ENCODE data around the gene ORAI3. TPM values are rescaled to one million over a fixed set of nuclear protein-coding genes. Genes with fewer than 3 reads are reported as not detected.

ORAI3 gene
- total RNA-seq, 1 experiment from 2014 or later = 9.0 TPM

DNA sequence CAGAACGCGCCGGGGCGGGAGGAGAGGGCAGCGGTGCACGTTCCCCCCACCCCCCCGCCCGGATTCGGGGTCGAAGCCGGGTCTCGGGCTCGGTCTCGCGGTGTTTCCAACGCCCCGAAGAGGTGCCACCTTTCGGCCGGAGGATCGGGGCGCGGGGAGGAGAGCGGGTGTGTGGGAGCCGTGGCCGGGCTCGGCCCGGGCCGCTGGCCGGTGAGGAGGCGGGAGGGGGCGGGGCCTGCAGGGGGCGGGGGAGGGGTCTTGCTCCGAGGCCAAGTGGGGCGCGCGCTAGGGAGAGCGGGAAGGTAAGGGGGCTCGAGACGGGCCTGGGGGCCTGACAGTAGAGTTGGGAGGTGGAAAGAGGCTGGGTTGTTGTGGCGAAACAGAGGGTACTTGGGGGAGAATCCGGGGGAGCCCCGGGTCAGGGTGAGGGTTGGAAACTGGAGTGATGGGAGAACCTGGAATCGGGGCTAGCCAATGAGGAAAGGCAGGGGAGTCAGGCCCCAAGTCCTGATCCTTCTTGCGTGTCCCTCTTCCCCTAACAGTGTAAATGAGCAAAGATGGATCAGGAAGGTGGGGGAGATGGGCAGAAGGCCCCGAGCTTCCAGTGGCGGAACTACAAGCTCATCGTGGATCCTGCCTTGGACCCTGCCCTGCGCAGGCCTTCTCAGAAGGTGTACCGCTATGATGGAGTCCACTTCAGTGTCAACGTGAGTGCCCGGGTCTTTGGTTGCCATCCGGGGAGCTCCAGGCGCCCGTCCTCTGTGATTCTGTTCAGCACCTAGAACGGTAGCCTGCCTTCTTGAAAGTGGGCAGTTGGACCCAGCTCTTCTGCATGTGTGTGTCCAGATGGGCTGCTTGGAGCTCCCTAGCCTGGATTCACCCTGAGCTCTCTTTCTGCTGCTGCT lies 9.6 kb downstream of the ORAI3 start:
- Histone ChIP-seq H3K9me2 (ENCODE audit: insufficient read depth) (no peaks in the 10 kb centered on the region), H3K4me3 (replicated peaks in 1 of 2; ENCODE audit: low read depth in 1 of 2, low read length in 2 of 2) (peak overlapping the region; percentile 74 to 88), H3K27me3 (ENCODE audit: insufficient read depth, low read length) (no peaks in the 10 kb centered on the region), H3K9ac (ENCODE audit: low read length) (peak overlapping the region; percentile 88), H3K4me2 (ENCODE audit: low read length) (peak overlapping the region; percentile 90), H3K4me1 (ENCODE audit: control insufficient read depth in 1 of 2, insufficient read depth in 2 of 2, low read length in 2 of 2) (peaks cover 21 to 28% of the 10 kb centered on the region in 2 experiments), H3K27ac (ENCODE audit: low read depth, low read length) (peak overlapping the region; percentile 100), H4K20me1 (ENCODE audit: insufficient read depth) (no peaks in the 10 kb centered on the region), H3K36me3 (ENCODE audit: control insufficient read depth in 1 of 2, insufficient read depth in 2 of 2, low read length in 2 of 2) (peaks cover 39 to 43% of the 10 kb centered on the region in 2 experiments), H3K79me2 (ENCODE audit: insufficient read depth, low read length) (peaks cover 28% of the 10 kb centered on the region), H2AFZ (ENCODE audit: low read depth, low read length, poor library complexity, severe bottlenecking) (no peak overlapping the region), H3K9me3 (ENCODE audit: control insufficient read depth in 1 of 2, insufficient read depth in 1 of 2, low read depth in 1 of 2, low read length in 2 of 2) (no peaks in the 10 kb centered on the region)
- ChIA-PET RAD21 (ENCODE audit: low non-redundant PET in 1 of 2, low total read pairs in 2 of 2, uncharacterized antibody in 2 of 2, unreplicated experiment in 2 of 2) (no interaction called here), CTCF (no interaction called here), POLR2A (no interaction called here)
- TF ChIP-seq ZFX (IDR thresholded peaks at IDR 0.05) (no peak), EGR1 (IDR thresholded peaks at IDR 0.05; ENCODE audit: low read depth) (no peak)
- DNase-seq (ENCODE audit: low read depth, low spot score) = peak; percentile 35
- no TSS peak for BruUV-seq (replicated peaks)
- ATAC-seq = peak; percentile 57
- intact Hi-C loops (cut with micrococcal nuclease) = loop anchor here (10.0 kb wide), 2 partner anchors 136 to 486 kb away; partner anchors contain the start of genes VKORC1 and ZNF843

DNA sequence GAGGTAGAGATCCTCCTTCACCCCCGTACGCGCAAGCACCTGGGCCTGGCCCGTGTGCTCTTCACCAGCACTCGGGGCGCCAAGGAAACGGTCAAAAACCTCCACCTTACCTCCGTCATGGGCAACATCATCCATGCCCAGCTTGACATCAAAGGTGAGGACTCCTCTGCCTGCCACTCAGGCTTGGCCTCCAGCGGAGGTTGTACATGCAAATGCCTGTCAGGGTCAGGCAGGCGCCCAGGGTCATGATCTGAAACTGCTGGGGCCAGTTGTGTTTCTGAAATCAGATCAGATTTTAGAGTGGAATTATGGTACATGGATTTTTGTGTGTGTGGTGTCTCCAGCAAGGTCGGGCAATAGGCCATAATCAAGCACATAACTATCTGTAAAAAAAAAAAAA lies 12.5 kb downstream of the ORAI3 start:
- no peak overlapping the region for H3K4me3 ChIP-seq (replicated peaks in 1 of 2; ENCODE audit: low read depth in 1 of 2, low read length in 2 of 2)
- no peaks in the 10 kb centered on the region for H3K9me3 ChIP-seq (ENCODE audit: control insufficient read depth in 1 of 2, insufficient read depth in 1 of 2, low read depth in 1 of 2, low read length in 2 of 2)
- no peak overlapping the region for H3K4me2 ChIP-seq (ENCODE audit: low read length)
- ATAC-seq = no peak
- H2AFZ ChIP-seq (ENCODE audit: low read depth, low read length, poor library complexity, severe bottlenecking) = no peak overlapping the region
- H3K27ac ChIP-seq (ENCODE audit: low read depth, low read length) = no peak overlapping the region
- TF ChIP-seq POLR2AphosphoS5 (IDR thresholded peaks at IDR 0.05; ENCODE audit: low read depth, low read length) = no peak
- TF ChIP-seq, protein P1, sequence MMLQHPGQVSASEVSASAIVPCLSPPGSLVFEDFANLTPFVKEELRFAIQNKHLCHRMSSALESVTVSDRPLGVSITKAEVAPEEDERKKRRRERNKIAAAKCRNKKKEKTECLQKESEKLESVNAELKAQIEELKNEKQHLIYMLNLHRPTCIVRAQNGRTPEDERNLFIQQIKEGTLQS (IDR thresholded peaks at IDR 0.05) = no peak
- no peak for TF ChIP-seq TCF7L2 (IDR thresholded peaks at IDR 0.05; ENCODE audit: borderline replicate concordance, extremely low read depth, insufficient read depth, insufficient read length)
- TF ChIP-seq, protein P2, sequence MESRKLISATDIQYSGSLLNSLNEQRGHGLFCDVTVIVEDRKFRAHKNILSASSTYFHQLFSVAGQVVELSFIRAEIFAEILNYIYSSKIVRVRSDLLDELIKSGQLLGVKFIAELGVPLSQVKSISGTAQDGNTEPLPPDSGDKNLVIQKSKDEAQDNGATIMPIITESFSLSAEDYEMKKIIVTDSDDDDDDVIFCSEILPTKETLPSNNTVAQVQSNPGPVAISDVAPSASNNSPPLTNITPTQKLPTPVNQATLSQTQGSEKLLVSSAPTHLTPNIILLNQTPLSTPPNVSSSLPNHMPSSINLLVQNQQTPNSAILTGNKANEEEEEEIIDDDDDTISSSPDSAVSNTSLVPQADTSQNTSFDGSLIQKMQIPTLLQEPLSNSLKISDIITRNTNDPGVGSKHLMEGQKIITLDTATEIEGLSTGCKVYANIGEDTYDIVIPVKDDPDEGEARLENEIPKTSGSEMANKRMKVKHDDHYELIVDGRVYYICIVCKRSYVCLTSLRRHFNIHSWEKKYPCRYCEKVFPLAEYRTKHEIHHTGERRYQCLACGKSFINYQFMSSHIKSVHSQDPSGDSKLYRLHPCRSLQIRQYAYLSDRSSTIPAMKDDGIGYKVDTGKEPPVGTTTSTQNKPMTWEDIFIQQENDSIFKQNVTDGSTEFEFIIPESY (IDR thresholded peaks at IDR 0.05; ENCODE audit: extremely low read depth, insufficient replicate concordance, low read length) = no peak
- no peak for TF ChIP-seq POLR2A (IDR thresholded peaks at IDR 0.05; ENCODE audit: borderline replicate concordance, extremely low read depth, insufficient read depth, insufficient read length)
- TF ChIP-seq, protein P3, sequence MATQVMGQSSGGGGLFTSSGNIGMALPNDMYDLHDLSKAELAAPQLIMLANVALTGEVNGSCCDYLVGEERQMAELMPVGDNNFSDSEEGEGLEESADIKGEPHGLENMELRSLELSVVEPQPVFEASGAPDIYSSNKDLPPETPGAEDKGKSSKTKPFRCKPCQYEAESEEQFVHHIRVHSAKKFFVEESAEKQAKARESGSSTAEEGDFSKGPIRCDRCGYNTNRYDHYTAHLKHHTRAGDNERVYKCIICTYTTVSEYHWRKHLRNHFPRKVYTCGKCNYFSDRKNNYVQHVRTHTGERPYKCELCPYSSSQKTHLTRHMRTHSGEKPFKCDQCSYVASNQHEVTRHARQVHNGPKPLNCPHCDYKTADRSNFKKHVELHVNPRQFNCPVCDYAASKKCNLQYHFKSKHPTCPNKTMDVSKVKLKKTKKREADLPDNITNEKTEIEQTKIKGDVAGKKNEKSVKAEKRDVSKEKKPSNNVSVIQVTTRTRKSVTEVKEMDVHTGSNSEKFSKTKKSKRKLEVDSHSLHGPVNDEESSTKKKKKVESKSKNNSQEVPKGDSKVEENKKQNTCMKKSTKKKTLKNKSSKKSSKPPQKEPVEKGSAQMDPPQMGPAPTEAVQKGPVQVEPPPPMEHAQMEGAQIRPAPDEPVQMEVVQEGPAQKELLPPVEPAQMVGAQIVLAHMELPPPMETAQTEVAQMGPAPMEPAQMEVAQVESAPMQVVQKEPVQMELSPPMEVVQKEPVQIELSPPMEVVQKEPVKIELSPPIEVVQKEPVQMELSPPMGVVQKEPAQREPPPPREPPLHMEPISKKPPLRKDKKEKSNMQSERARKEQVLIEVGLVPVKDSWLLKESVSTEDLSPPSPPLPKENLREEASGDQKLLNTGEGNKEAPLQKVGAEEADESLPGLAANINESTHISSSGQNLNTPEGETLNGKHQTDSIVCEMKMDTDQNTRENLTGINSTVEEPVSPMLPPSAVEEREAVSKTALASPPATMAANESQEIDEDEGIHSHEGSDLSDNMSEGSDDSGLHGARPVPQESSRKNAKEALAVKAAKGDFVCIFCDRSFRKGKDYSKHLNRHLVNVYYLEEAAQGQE (IDR thresholded peaks at IDR 0.05; ENCODE audit: low read depth) = no peak
- TF ChIP-seq EZH2phosphoT487 (IDR thresholded peaks at IDR 0.05; ENCODE audit: borderline replicate concordance) = no peak
- no peak for TF ChIP-seq SIN3A (IDR thresholded peaks at IDR 0.05; ENCODE audit: low read depth)
- TF ChIP-seq, protein P4, sequence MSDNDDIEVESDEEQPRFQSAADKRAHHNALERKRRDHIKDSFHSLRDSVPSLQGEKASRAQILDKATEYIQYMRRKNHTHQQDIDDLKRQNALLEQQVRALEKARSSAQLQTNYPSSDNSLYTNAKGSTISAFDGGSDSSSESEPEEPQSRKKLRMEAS (IDR thresholded peaks at IDR 0.05) = no peak
- no peak for TF ChIP-seq EZH2 (IDR thresholded peaks at IDR 0.05)
- no peak for TF ChIP-seq CEBPB (IDR thresholded peaks at IDR 0.05; ENCODE audit: low read depth)
- TF ChIP-seq SP1 (IDR thresholded peaks at IDR 0.05; ENCODE audit: low read depth) = no peak
- no peak for TF ChIP-seq EGR1 (IDR thresholded peaks at IDR 0.05; ENCODE audit: low read depth)
- intact Hi-C loops (cut with micrococcal nuclease) = no loop called here
- DNase-seq (ENCODE audit: low read depth, low spot score) = no peak
- H3K9ac ChIP-seq (ENCODE audit: low read length) = no peak overlapping the region
- ChIA-PET CTCF (no interaction called here), POLR2A (no interaction called here), RAD21 (ENCODE audit: low non-redundant PET in 1 of 2, low total read pairs in 2 of 2, uncharacterized antibody in 2 of 2, unreplicated experiment in 2 of 2) (no interaction called here)
- no peaks in the 10 kb centered on the region for H3K9me2 ChIP-seq (ENCODE audit: insufficient read depth)
- H4K20me1 ChIP-seq (ENCODE audit: insufficient read depth) = no peaks in the 10 kb centered on the region
- no peaks in the 10 kb centered on the region for H3K27me3 ChIP-seq (ENCODE audit: insufficient read depth, low read length)
- H3K36me3 ChIP-seq (ENCODE audit: control insufficient read depth in 1 of 2, insufficient read depth in 2 of 2, low read length in 2 of 2) = peaks cover 61 to 65% of the 10 kb centered on the region in 2 experiments
- H3K4me1 ChIP-seq (ENCODE audit: control insufficient read depth in 1 of 2, insufficient read depth in 2 of 2, low read length in 2 of 2) = peaks cover 15 to 20% of the 10 kb centered on the region in 2 experiments
- no TSS peak for BruUV-seq (replicated peaks)
- H3K79me2 ChIP-seq (ENCODE audit: insufficient read depth, low read length) = peaks cover 28% of the 10 kb centered on the region
